H9 (cell line): ENCODE measurements around the gene UTP11. TPM values are rescaled to one million over a fixed set of nuclear protein-coding genes. Genes with fewer than 3 reads are reported as not detected.

Experiments
- DNase-seq: peaks from one replicate; pipeline ENCODE4 v3.0.0-alpha.2; 2017
- H2AFZ ChIP-seq: one replicate; pipeline ENCODE4 v1.6.1; 2013; ENCODE audit warnings: mild to moderate bottlenecking, low read length, control low read depth, moderate library complexity
- H2AK5ac ChIP-seq: 2 replicates; pipeline ENCODE4 v1.6.1; 2013; ENCODE audit warnings: low read length, control low read depth, mixed read lengths; ENCODE audit not compliant: insufficient read length
- H2BK120ac ChIP-seq: one replicate; pipeline ENCODE4 v1.6.1; 2013; ENCODE audit warnings: low read depth, mild to moderate bottlenecking, low read length, control low read depth, inconsistent platforms; ENCODE audit not compliant: poor library complexity, severe bottlenecking
- H2BK12ac ChIP-seq: 2 replicates; pipeline ENCODE4 v1.6.1; 2013; ENCODE audit warnings: low read length, control low read depth, mixed read lengths, low read depth; ENCODE audit not compliant: insufficient read length
- H2BK15ac ChIP-seq: 2 replicates; pipeline ENCODE4 v1.6.1; 2013; ENCODE audit warnings: low read depth, low read length, control low read depth
- H2BK20ac ChIP-seq: one replicate; pipeline ENCODE4 v1.6.1; 2013; ENCODE audit warnings: low read depth, mild to moderate bottlenecking, low read length, control low read depth, inconsistent platforms; ENCODE audit not compliant: poor library complexity, severe bottlenecking
- H2BK5ac ChIP-seq: 2 replicates; pipeline ENCODE4 v1.6.1; 2013; ENCODE audit warnings: low read length, control low read depth, mixed read lengths; ENCODE audit not compliant: insufficient read length
- H3K14ac ChIP-seq: 2 replicates; pipeline ENCODE4 v1.6.1; 2013; ENCODE audit warnings: low read length, control low read depth; ENCODE audit not compliant: insufficient read depth
- H3K18ac ChIP-seq: 2 replicates; pipeline ENCODE4 v1.6.1; 2013; ENCODE audit warnings: low read depth, mild to moderate bottlenecking, mixed read lengths, low read length, control low read depth; ENCODE audit not compliant: insufficient read length
- H3K23ac ChIP-seq: 2 replicates; pipeline ENCODE4 v1.6.1; 2013; ENCODE audit warnings: low read length, control low read depth, mixed read lengths, low read depth; ENCODE audit not compliant: insufficient read length
- H3K23me2 ChIP-seq: 2 replicates; pipeline ENCODE4 v1.6.1; 2013; ENCODE audit warnings: low read depth, mild to moderate bottlenecking, mixed read lengths, low read length, control low read depth; ENCODE audit not compliant: insufficient read length, poor library complexity, severe bottlenecking
- H3K27ac ChIP-seq: 2 replicates; pipeline ENCODE4 v1.5.1; 2013; ENCODE audit warnings: low read length, control low read depth, mixed read lengths, low read depth; ENCODE audit not compliant: insufficient read length
- H3K27me3 ChIP-seq: 2 replicates; pipeline ENCODE4 v1.6.1; 2013; ENCODE audit warnings: low read length, control low read depth, inconsistent platforms; ENCODE audit not compliant: insufficient read depth
- H3K4ac ChIP-seq: 2 replicates; pipeline ENCODE4 v1.6.1; 2013; ENCODE audit warnings: low read depth, mild to moderate bottlenecking, control low read depth, inconsistent platforms, low read length, moderate library complexity
- H3K4me1 ChIP-seq: 2 replicates; pipeline ENCODE4 v1.6.1; 2013; ENCODE audit warnings: low read length, control low read depth, inconsistent platforms; ENCODE audit not compliant: insufficient read depth
- H3K4me2 ChIP-seq: 2 replicates; pipeline ENCODE4 v1.6.1; 2013; ENCODE audit warnings: low read length, control low read depth, mixed read lengths; ENCODE audit not compliant: insufficient read length, insufficient read depth
- H3K56ac ChIP-seq: 2 replicates; pipeline ENCODE4 v1.6.1; 2013; ENCODE audit warnings: low read depth, mild to moderate bottlenecking, mixed read lengths, low read length, control low read depth; ENCODE audit not compliant: insufficient read length
- H3K79me1 ChIP-seq: 2 replicates; pipeline ENCODE4 v1.6.1; 2013; ENCODE audit warnings: low read depth, mild to moderate bottlenecking, moderate library complexity, low read length, control low read depth, inconsistent platforms; ENCODE audit not compliant: insufficient read depth, poor library complexity, severe bottlenecking
- H3K79me2 ChIP-seq: 2 replicates; pipeline ENCODE4 v1.6.1; 2013; ENCODE audit warnings: low read length, control low read depth, inconsistent platforms; ENCODE audit not compliant: insufficient read depth
- H3K9ac ChIP-seq: 2 replicates; pipeline ENCODE4 v1.6.1; 2013; ENCODE audit warnings: low read length, control low read depth, mixed read lengths; ENCODE audit not compliant: insufficient read length; ENCODE audit errors: extremely low read depth
- H3K9me3 ChIP-seq: one replicate; pipeline ENCODE4 v1.6.1; 2013; ENCODE audit warnings: low read depth, low read length, inconsistent platforms; ENCODE audit not compliant: control insufficient read depth
- H3T11ph ChIP-seq: one replicate; pipeline ENCODE4 v1.6.1; 2013; ENCODE audit warnings: mild to moderate bottlenecking, low read length, control low read depth, inconsistent platforms
- H4K20me1 ChIP-seq: one replicate; pipeline ENCODE4 v1.6.1; 2013; ENCODE audit not compliant: control insufficient read depth, insufficient read length, insufficient read depth
- H4K5ac ChIP-seq: 2 replicates; pipeline ENCODE4 v1.6.1; 2013; ENCODE audit warnings: low read depth, mild to moderate bottlenecking, mixed read lengths, low read length, control low read depth; ENCODE audit not compliant: insufficient read length
- H4K8ac ChIP-seq: replicated peaks from 2 replicates; pipeline ENCODE4 v1.6.1; 2013; ENCODE audit warnings: low read length, control low read depth, mixed read lengths, low read depth; ENCODE audit not compliant: insufficient read length
- H4K91ac ChIP-seq: 2 replicates; pipeline ENCODE4 v1.6.1; 2013; ENCODE audit warnings: low read depth, mild to moderate bottlenecking, moderate library complexity, mixed read lengths, low read length, control low read depth; ENCODE audit not compliant: insufficient read length
- H3K27ac Mint-ChIP-seq, 3 experiments: 2 replicates in 2 of 3; 3 replicates in 1 of 3; pipeline ENCODE4 v1.8.0; 2020 to 2021; ENCODE audit warnings: mixed read lengths in 3 of 3, mild to moderate bottlenecking in 1 of 3, moderate library complexity in 1 of 3
- H3K27me3 Mint-ChIP-seq: 2 replicates; pipeline ENCODE4 v1.8.0; 2021; ENCODE audit warnings: low read depth, mild to moderate bottlenecking, moderate library complexity, mixed read lengths
- H3K36me3 Mint-ChIP-seq, 3 experiments: 2 replicates in 2 of 3; 3 replicates in 1 of 3; pipeline ENCODE4 v1.8.0; 2020 to 2021; ENCODE audit warnings: low read depth in 3 of 3, mixed read lengths in 3 of 3; ENCODE audit not compliant: insufficient read depth in 1 of 3
- H3K4me1 Mint-ChIP-seq, 2 experiments: 2 replicates each; pipeline ENCODE4 v1.8.0; 2020; ENCODE audit warnings: mixed read lengths in 2 of 2
- H3K4me3 Mint-ChIP-seq, 2 experiments: 2 replicates in 1 of 2; 3 replicates in 1 of 2; pipeline ENCODE4 v1.8.0; 2020 to 2021; ENCODE audit warnings: mild to moderate bottlenecking in 2 of 2, mixed read lengths in 2 of 2, moderate library complexity in 1 of 2
- H3K9me3 Mint-ChIP-seq, 2 experiments: 2 replicates in 1 of 2; 3 replicates in 1 of 2; pipeline ENCODE4 v1.8.0; 2020; ENCODE audit warnings: mild to moderate bottlenecking in 2 of 2, mixed read lengths in 2 of 2, moderate library complexity in 1 of 2
- WGBS: extraction: QIAGEN DNeasy Blood & Tissue Kit; methylation state at CpG from one replicate; pipeline ENCODE4 v1.1.7; 2013; ENCODE audit warnings: missing lambda C conversion rate, low lambda C conversion rate, mixed read lengths; ENCODE audit not compliant: insufficient read length; ENCODE audit errors: extremely low coverage; 5-methylcytosine and 5-hydroxymethylcytosine counted together
- total RNA-seq: library from RNA; stranded (reverse); gene quantifications from 2 replicates; pipeline ENCODE4 v1.2.1, GENCODE V29; 2021
- TF ChIP-seq, protein P1 (sequence below): fragments of 200-600 bp; sonication (generic); conservative IDR thresholded peaks from 3 replicates; pipeline ENCODE4 v1.8.0; 2021; ENCODE audit warnings: antibody characterized with exemption, mild to moderate bottlenecking

The UTP11 gene
- total RNA-seq, 1 experiment from 2014 or later, result 63.1 TPM

DNA sequence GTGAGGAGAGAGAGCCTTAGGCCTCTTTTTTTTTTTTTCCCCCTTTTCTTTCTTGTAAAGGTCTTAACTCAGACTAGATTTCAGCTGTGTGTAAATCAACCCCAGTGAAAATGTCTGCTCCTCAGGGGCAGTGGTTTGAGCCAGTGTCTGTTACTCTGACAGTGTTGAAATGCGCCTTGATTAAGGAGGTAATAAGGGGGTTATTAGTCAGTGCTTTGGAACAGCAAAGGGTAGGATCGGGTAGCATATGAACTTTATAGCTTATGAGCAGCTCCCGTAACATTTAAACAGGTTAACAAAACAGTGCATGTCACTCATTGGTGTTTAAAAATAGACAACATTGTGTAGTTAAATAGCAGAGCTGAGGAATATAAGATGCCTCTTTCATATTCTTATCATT lies 10.3 kb downstream of the UTP11 start:
- no peak overlapping the region for H4K91ac ChIP-seq
- no peak overlapping the region for H3K23ac ChIP-seq
- no peak overlapping the region for H4K5ac ChIP-seq
- H3K79me2 ChIP-seq, result no peaks in the 10 kb centered on the region
- no peak overlapping the region for H3K4me2 ChIP-seq
- H3K4me1 ChIP-seq, result peaks cover 2% of the 10 kb centered on the region; the same call in 1 of the 2 replicates
- Mint-ChIP-seq H3K4me3 (no peak overlapping the region), H3K27me3 (no peaks in the 10 kb centered on the region), H3K9me3 (no peaks in the 10 kb centered on the region), H3K4me1 (peaks cover 8 to 17% of the 10 kb centered on the region in 2 experiments), H3K27ac (no peak overlapping the region), H3K36me3 (peaks cover 35 to 83% (median 70%) of the 10 kb centered on the region in 3 experiments; a peak in 6 of 7 replicates)
- no peak overlapping the region for H3K27ac ChIP-seq
- no peak overlapping the region for H2AK5ac ChIP-seq
- H2BK20ac ChIP-seq, result no peak overlapping the region
- H3K56ac ChIP-seq, result no peak overlapping the region
- no peak overlapping the region for H3T11ph ChIP-seq
- H2BK12ac ChIP-seq, result no peak overlapping the region
- no peak overlapping the region for H3K4ac ChIP-seq
- H2BK120ac ChIP-seq, result no peak overlapping the region
- no peak overlapping the region for H2BK15ac ChIP-seq
- H3K14ac ChIP-seq, result no peak overlapping the region
- H3K18ac ChIP-seq, result no peak overlapping the region
- no peaks in the 10 kb centered on the region for H3K9me3 ChIP-seq
- WGBS, result no CpG with 5 or more reads among the region's 3 CpGs
- H3K79me1 ChIP-seq, result no peaks in the 10 kb centered on the region
- no peak overlapping the region for H2AFZ ChIP-seq
- DNase-seq, result no peak
- no peak overlapping the region for H2BK5ac ChIP-seq
- H4K20me1 ChIP-seq, result no peaks in the 10 kb centered on the region
- H4K8ac ChIP-seq, result no peak overlapping the region
- H3K9ac ChIP-seq, result no peak overlapping the region
- TF ChIP-seq, protein P1, sequence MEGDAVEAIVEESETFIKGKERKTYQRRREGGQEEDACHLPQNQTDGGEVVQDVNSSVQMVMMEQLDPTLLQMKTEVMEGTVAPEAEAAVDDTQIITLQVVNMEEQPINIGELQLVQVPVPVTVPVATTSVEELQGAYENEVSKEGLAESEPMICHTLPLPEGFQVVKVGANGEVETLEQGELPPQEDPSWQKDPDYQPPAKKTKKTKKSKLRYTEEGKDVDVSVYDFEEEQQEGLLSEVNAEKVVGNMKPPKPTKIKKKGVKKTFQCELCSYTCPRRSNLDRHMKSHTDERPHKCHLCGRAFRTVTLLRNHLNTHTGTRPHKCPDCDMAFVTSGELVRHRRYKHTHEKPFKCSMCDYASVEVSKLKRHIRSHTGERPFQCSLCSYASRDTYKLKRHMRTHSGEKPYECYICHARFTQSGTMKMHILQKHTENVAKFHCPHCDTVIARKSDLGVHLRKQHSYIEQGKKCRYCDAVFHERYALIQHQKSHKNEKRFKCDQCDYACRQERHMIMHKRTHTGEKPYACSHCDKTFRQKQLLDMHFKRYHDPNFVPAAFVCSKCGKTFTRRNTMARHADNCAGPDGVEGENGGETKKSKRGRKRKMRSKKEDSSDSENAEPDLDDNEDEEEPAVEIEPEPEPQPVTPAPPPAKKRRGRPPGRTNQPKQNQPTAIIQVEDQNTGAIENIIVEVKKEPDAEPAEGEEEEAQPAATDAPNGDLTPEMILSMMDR, result no peak
- no peaks in the 10 kb centered on the region for H3K23me2 ChIP-seq
- no peaks in the 10 kb centered on the region for H3K27me3 ChIP-seq
